Motor neuron (in vitro differentiated cells): ENCODE measurements around the gene DIRAS2. TPM values are rescaled to one million over a fixed set of nuclear protein-coding genes. Genes with fewer than 3 reads are reported as not detected.

ENCODE experiments used
- ATAC-seq, 8 experiments: fragments of 200-7000 bp; cut with Tn5 transposase; replicated peaks in 6 of 8; 2 replicates each; pipeline ENCODE4 v1.8.0; 2021; ENCODE audit warnings: mild to moderate bottlenecking in 8 of 8, moderate library complexity in 8 of 8
- H3K27ac ChIP-seq, 2 donors: fragments of 250-450 bp; sonication (Bioruptor Pico); 2 replicates each; pipeline ENCODE4 v1.9.0; 2021; ENCODE audit warnings: antibody characterized with exemption in 2 of 2, mild to moderate bottlenecking in 2 of 2, moderate library complexity in 1 of 2
- H3K4me1 ChIP-seq, 2 donors: fragments of 250-450 bp; sonication (Bioruptor Pico); replicated peaks in 1 of 2; 2 replicates each; pipeline ENCODE4 v1.6.1; 2021; ENCODE audit warnings: antibody characterized with exemption in 2 of 2, mild to moderate bottlenecking in 2 of 2, moderate library complexity in 1 of 2
- H3K4me3 ChIP-seq, 5 donors: fragments of 250-450 bp; sonication (Bioruptor Pico); 2 replicates each; pipeline ENCODE4 v1.9.0; 2021; ENCODE audit warnings: antibody characterized with exemption in 5 of 5, mild to moderate bottlenecking in 5 of 5, moderate library complexity in 4 of 5
- WGBS, 10 experiments: fragments of 450-650 bp; shearing (Covaris generic); methylation state at CpG; one replicate each; pipeline ENCODE4 v1.0.0; 2022; 5-methylcytosine and 5-hydroxymethylcytosine counted together
- in situ Hi-C, 9 experiments: fragments of 400-800 bp; cut with MboI; loops; one replicate each; pipeline ENCODE4 v1.15.0; 2021; ENCODE audit warnings: low sequenced_read_pairs in 9 of 9, low pct_unique_long_range_greater_than_20kb in 2 of 9; ENCODE audit not compliant: unreplicated experiment in 9 of 9
- total RNA-seq, 8 experiments: library from RNA; unstranded; fragments of 300-600 nt; gene quantifications; 2 replicates each; pipeline versions ENCODE4 v1.2.3 to v1.2.4, GENCODE V29; 2022

Gene DIRAS2
- total RNA-seq, 8 experiments from 2014 or later, result 12.3 to 60.5 (median 23.7) TPM; not detected in 3

- Histone ChIP-seq H3K27ac (peak overlapping the region in 1 of 2 donors; percentile 17), H3K4me3 (peak overlapping the region; percentile 49 to 72 (median 55)), H3K4me1 (peaks cover 3 to 26% of the 10 kb centered on the region in 2 donors)
- in situ Hi-C loops, result no loop called here
- WGBS, 10 experiments, result 0 to 4% (median 1%) methylated on average over 1 to 10 of the region's 10 CpGs
- ATAC-seq, result no peak
These were observed 638 bp downstream of the DIRAS2 start for GRCh38 chr9:90641884-90642487.

- in situ Hi-C loops, result no loop called here
- peak overlapping the region; percentile 49 to 72 (median 55) for H3K4me3 ChIP-seq
These were observed 1.5 kb downstream of the DIRAS2 start for GRCh38 chr9:90641086-90641485.

GRCh38 chr9:90640361-90640760 is 2.3 kb downstream of the DIRAS2 start:
- no peak for ATAC-seq
- H3K4me1 ChIP-seq, result peaks cover 3 to 26% of the 10 kb centered on the region in 2 donors
- in situ Hi-C loops, result no loop called here
- H3K27ac ChIP-seq, result no peak overlapping the region
- 0 to 88% (median 73%) methylated on average over 1 to 2 of the region's 2 CpGs for WGBS, 10 experiments
- peak overlapping the region; percentile 49 to 72 (median 55) for H3K4me3 ChIP-seq

More at GRCh38 chr9:90641086-90641485, 1.5 kb downstream of the DIRAS2 start:
- no peak overlapping the region for H3K27ac ChIP-seq
- 0 to 60% (median 20%) methylated on average over 1 to 2 of the region's 2 CpGs; no CpG with 5 or more reads in 3 of the 10 experiments for WGBS, 10 experiments
- H3K4me1 ChIP-seq, result peaks cover 3 to 26% of the 10 kb centered on the region in 2 donors
- no peak for ATAC-seq

- 11 to 100% (median 88%) methylated on average over 1 to 7 of the region's 7 CpGs; no CpG with 5 or more reads in 1 of the 10 experiments for WGBS, 10 experiments
- Histone ChIP-seq H3K4me1 (peaks cover 3 to 15% of the 10 kb centered on the region in 2 donors), H3K4me3 (no peak overlapping the region), H3K27ac (no peak overlapping the region)
- no peak for ATAC-seq
- in situ Hi-C loops, result no loop called here
These were observed 5.0 kb downstream of the DIRAS2 start for GRCh38 chr9:90637626-90638025.

- peak in 3 of 8 experiments; percentile 52 to 100 (median 86) for ATAC-seq
- H3K4me1 ChIP-seq, result peaks cover 0 to 4% of the 10 kb centered on the region in 2 donors
- in situ Hi-C loops, result no loop called here
- no peak overlapping the region for H3K27ac ChIP-seq
- no peak overlapping the region for H3K4me3 ChIP-seq
- WGBS, 10 experiments, result 0 to 100% (median 75%) methylated on average over 1 to 7 of the region's 8 CpGs; no CpG with 5 or more reads in 2 of the 10 experiments
These were observed 9.9 kb downstream of the DIRAS2 start for GRCh38 chr9:90632647-90633207.

GRCh38 chr9:90631964-90632363 is 10.7 kb downstream of the DIRAS2 start:
- Histone ChIP-seq H3K4me1 (peaks cover 0 to 4% of the 10 kb centered on the region in 2 donors), H3K27ac (no peak overlapping the region), H3K4me3 (no peak overlapping the region)
- WGBS, 10 experiments, result 0 to 100% (median 0%) methylated on average over 1 of the region's 1 CpG; no CpG with 5 or more reads in 7 of the 10 experiments
- ATAC-seq, result no peak
- in situ Hi-C loops, result no loop called here

GRCh38 chr9:90629991-90630390 is 12.6 kb downstream of the DIRAS2 start:
- in situ Hi-C loops, result no loop called here
- Histone ChIP-seq H3K4me1 (peaks cover 0 to 4% of the 10 kb centered on the region in 2 donors), H3K27ac (no peak overlapping the region), H3K4me3 (no peak overlapping the region)
- no peak for ATAC-seq
- WGBS, 10 experiments, result 0 to 100% (median 75%) methylated on average over 1 to 3 of the region's 3 CpGs

- 32 to 95% (median 89%) methylated on average over 3 to 6 of the region's 6 CpGs; no CpG with 5 or more reads in 1 of the 10 experiments for WGBS, 10 experiments
- no peak overlapping the region for H3K4me3 ChIP-seq
- H3K4me1 ChIP-seq, result peaks cover 0 to 4% of the 10 kb centered on the region in 2 donors
- in situ Hi-C loops, result no loop called here
- ATAC-seq, result no peak
- H3K27ac ChIP-seq, result no peak overlapping the region
These were observed 13.3 kb downstream of the DIRAS2 start for GRCh38 chr9:90629354-90629753.

GRCh38 chr9:90616806-90617205 is 25.8 kb downstream of the DIRAS2 start:
- 0 to 100% (median 18%) methylated on average over 1 to 3 of the region's 3 CpGs; no CpG with 5 or more reads in 3 of the 10 experiments for WGBS, 10 experiments
- in situ Hi-C loops, result no loop called here
- Histone ChIP-seq H3K4me1 (no peaks in the 10 kb centered on the region), H3K4me3 (no peak overlapping the region), H3K27ac (no peak overlapping the region)
- no peak for ATAC-seq

- H3K27ac ChIP-seq, result no peak overlapping the region
- 7 to 100% (median 86%) methylated on average over 2 to 11 of the region's 18 CpGs; no CpG with 5 or more reads in 2 of the 10 experiments for WGBS, 10 experiments
- no peak overlapping the region for H3K4me3 ChIP-seq
- in situ Hi-C loops, result no loop called here
- H3K4me1 ChIP-seq, result no peaks in the 10 kb centered on the region
- no peak for ATAC-seq
These were observed 29.1 kb downstream of the DIRAS2 start for GRCh38 chr9:90613502-90613901.

- H3K27ac ChIP-seq, result no peak overlapping the region
- WGBS, 10 experiments, result 60 to 100% (median 85%) methylated on average over 1 to 5 of the region's 14 CpGs; no CpG with 5 or more reads in 3 of the 10 experiments
- no peak for ATAC-seq
These were observed 29.7 kb downstream of the DIRAS2 start for GRCh38 chr9:90612957-90613356.

GRCh38 chr9:90611568-90611967 is 31.1 kb downstream of the DIRAS2 start:
- ATAC-seq, result no peak
- Histone ChIP-seq H3K4me1 (no peaks in the 10 kb centered on the region), H3K27ac (no peak overlapping the region), H3K4me3 (no peak overlapping the region)
- WGBS, 10 experiments, result 0 to 80% (median 33%) methylated on average over 1 of the region's 3 CpGs; no CpG with 5 or more reads in 6 of the 10 experiments
- in situ Hi-C loops, result no loop called here

More at GRCh38 chr9:90612957-90613356, 29.7 kb downstream of the DIRAS2 start:
- in situ Hi-C loops, result no loop called here
- no peaks in the 10 kb centered on the region for H3K4me1 ChIP-seq
- H3K4me3 ChIP-seq, result no peak overlapping the region

GRCh38 chr9:90611121-90611520 is 31.5 kb downstream of the DIRAS2 start:
- Histone ChIP-seq H3K4me3 (no peak overlapping the region), H3K27ac (no peak overlapping the region), H3K4me1 (no peaks in the 10 kb centered on the region)
- 0 to 100% (median 78%) methylated on average over 2 to 7 of the region's 7 CpGs; no CpG with 5 or more reads in 1 of the 10 experiments for WGBS, 10 experiments
- ATAC-seq, result no peak
- in situ Hi-C loops, result no loop called here
